Thyroid gland (tissue), 4 donors: Measurements from ENCODE around the gene LRMDA. TPM values are rescaled to one million over a fixed set of nuclear protein-coding genes. Genes with fewer than 3 reads are reported as not detected.

Source experiments
- DNase-seq, 2 donors: peaks; one replicate each; pipeline ENCODE4 v3.0.0-alpha.2; 2019
- H3K27ac ChIP-seq, 3 donors: fragments of 200-600 bp; sonication (generic); 1 replicate in 2 of 3; 2 replicates in 1 of 3; pipeline ENCODE4 v1.5.1; 2016 to 2019; ENCODE audit warnings: mild to moderate bottlenecking in 1 of 3, moderate library complexity in 1 of 3
- H3K27me3 ChIP-seq: fragments of 200-600 bp; sonication (generic); one replicate; pipeline ENCODE4 v1.5.1; 2019
- H3K36me3 ChIP-seq, 2 donors: fragments of 200-600 bp; sonication (generic); one replicate each; pipeline ENCODE4 v1.5.1; 2016 to 2019
- H3K4me1 ChIP-seq, 2 donors: fragments of 200-600 bp; sonication (generic); one replicate each; pipeline ENCODE4 v1.5.1; 2017 to 2019
- H3K4me3 ChIP-seq, 3 donors: fragments of 200-600 bp; sonication (generic); replicated peaks in 1 of 3; 1 replicate in 2 of 3; 2 replicates in 1 of 3; pipeline ENCODE4 v1.5.1; 2016; ENCODE audit warnings: mild to moderate bottlenecking in 1 of 3
- H3K9me3 ChIP-seq: fragments of 200-600 bp; sonication (generic); one replicate; pipeline ENCODE4 v1.5.1; 2017
- POLR2A ChIP-seq, 2 donors: fragments of 450-650 bp; IDR thresholded peaks; one replicate each; pipeline ENCODE4 v1.6.1; 2017; ENCODE audit warnings: antibody characterized with exemption in 2 of 2, mild to moderate bottlenecking in 2 of 2, moderate library complexity in 1 of 2
- WGBS, 2 donors: methylation state at CpG; one replicate each; pipeline ENCODE4 v1.1.5; 2017; 5-methylcytosine and 5-hydroxymethylcytosine counted together
- intact Hi-C: fragments of 100-400 bp; cut with DNase I; formaldehyde crosslinking; loops from one replicate; pipeline ENCODE4 v1.15.1; 2023
- total RNA-seq, 4 donors: library from RNA; depleted of rRNA; stranded (reverse); fragments of >200 nt; gene quantifications; one replicate each; pipeline ENCODE4 v1.2.3, GENCODE V29; 2016
- TF ChIP-seq, protein P1 (sequence below), 6 experiments: fragments of 200-600 bp in 3 of 6; fragments of 450-650 bp in 3 of 6; sonication (generic) in 3 of 6; IDR thresholded peaks; one replicate each; pipeline ENCODE4 v1.5.1; 2016 to 2019; ENCODE audit warnings: antibody characterized with exemption in 6 of 6, mild to moderate bottlenecking in 2 of 6, inconsistent platforms in 1 of 6, moderate library complexity in 1 of 6

The LRMDA gene
- total RNA-seq, 4 donors from 2014 or later = 16.5 to 31.7 (median 23.2) TPM

DNA sequence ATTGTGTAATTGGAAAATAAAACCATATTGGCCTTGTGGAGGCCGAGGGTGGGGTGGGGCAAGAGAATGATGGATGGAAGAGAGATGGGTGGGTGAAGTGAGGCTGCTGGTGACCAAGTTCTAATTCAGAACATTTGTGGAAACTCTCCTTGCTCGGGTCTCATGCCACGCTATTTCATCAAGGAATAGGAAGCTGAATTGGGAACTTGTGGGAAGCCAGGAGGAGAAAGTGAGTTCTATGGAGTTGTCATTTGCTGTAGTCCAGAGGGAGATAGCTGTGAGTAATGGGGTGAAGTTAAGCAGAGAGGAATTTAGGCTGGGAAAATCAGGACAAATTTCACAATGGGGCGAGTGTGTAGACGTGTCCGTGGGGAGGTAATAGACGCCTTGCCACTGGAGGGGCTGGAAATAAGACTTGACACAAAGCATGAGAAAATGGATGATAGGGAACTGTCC is 339.2 kb downstream of the LRMDA start:
- intact Hi-C loops = no loop called here
- Histone ChIP-seq H3K27ac (no peak overlapping the region), H3K4me3 (no peak overlapping the region), H3K4me1 (peaks cover 3 to 25% of the 10 kb centered on the region in 2 donors), H3K27me3 (no peaks in the 10 kb centered on the region), H3K9me3 (no peaks in the 10 kb centered on the region), H3K36me3 (no peaks in the 10 kb centered on the region)
- TF ChIP-seq, protein P1, sequence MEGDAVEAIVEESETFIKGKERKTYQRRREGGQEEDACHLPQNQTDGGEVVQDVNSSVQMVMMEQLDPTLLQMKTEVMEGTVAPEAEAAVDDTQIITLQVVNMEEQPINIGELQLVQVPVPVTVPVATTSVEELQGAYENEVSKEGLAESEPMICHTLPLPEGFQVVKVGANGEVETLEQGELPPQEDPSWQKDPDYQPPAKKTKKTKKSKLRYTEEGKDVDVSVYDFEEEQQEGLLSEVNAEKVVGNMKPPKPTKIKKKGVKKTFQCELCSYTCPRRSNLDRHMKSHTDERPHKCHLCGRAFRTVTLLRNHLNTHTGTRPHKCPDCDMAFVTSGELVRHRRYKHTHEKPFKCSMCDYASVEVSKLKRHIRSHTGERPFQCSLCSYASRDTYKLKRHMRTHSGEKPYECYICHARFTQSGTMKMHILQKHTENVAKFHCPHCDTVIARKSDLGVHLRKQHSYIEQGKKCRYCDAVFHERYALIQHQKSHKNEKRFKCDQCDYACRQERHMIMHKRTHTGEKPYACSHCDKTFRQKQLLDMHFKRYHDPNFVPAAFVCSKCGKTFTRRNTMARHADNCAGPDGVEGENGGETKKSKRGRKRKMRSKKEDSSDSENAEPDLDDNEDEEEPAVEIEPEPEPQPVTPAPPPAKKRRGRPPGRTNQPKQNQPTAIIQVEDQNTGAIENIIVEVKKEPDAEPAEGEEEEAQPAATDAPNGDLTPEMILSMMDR (IDR thresholded peaks at IDR 0.05) = no peak
- TF ChIP-seq POLR2A (IDR thresholded peaks at IDR 0.05) = no peak
- DNase-seq = no peak
- 75 to 79% methylated on average over 7 of the region's 7 CpGs for WGBS, 2 donors

DNA sequence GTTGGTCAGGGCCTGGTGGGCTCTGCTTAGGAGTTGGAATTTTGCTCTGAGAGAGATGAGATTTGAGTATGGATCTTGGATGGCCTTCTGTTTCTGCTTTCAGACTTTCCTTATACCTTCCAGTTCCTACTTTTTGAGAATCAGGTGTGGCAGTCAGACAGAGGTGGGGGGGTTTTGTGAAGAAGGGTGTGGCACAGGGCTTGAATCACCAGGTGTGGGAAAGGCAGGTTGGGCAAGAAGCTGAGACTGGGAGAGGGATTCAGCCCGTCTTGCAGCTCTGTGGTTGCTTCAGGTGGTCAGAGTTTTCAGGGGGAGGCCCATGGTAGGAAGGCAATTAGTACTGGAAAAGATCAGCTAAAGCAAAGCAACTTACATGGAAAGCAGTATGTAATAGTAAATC is 340.2 kb downstream of the LRMDA start:
- Histone ChIP-seq H3K4me1 (peaks cover 3 to 25% of the 10 kb centered on the region in 2 donors), H3K27me3 (no peaks in the 10 kb centered on the region), H3K27ac (peak overlapping the region in 2 of 3 donors; percentile 47 to 62), H3K9me3 (no peaks in the 10 kb centered on the region), H3K4me3 (no peak overlapping the region), H3K36me3 (no peaks in the 10 kb centered on the region)
- intact Hi-C loops = no loop called here
- TF ChIP-seq POLR2A (IDR thresholded peaks at IDR 0.05) = no peak
- TF ChIP-seq, protein P1 (IDR thresholded peaks at IDR 0.05) = no peak
- DNase-seq = no peak
- WGBS, 2 donors = 83 to 84% methylated on average over 1 of the region's 1 CpG

DNA sequence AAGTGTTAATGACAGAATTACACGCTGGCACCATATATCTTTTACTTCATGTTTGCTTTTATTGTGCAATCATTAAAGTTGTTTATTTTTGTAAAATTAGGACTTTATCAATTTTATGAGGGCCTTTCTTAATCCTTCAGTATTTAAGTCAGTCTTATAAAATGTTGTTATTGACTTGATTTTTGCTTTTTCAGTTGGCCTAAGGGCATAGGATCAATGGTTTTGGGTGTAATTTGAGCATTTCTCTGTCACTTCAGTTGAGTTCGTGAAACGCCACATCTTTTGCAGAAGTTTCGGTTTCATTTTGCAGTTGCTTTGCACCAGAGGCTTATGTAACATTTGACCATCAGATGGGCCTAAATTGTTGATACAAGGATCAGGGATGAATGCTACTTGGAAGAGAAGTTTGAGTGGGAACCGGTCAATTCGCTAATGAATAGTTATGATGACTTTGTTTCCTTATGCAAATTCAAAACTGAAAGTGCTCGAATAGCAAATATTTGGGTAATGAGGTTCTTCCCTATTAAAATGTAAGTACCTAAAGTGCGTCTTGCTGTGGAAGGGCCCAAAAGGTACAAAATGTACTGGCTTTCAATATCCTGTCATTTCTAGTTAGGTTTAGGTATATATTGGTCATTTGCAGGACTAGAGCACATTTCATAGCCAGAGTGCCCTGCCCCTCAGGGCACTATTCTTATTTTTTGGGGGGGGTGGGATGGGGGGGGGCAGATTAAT is 340.9 kb downstream of the LRMDA start:
- TF ChIP-seq, protein P1 (IDR thresholded peaks at IDR 0.05) = no peak
- no peak for TF ChIP-seq POLR2A (IDR thresholded peaks at IDR 0.05)
- DNase-seq = no peak
- H3K36me3 ChIP-seq = no peaks in the 10 kb centered on the region
- H3K4me3 ChIP-seq = no peak overlapping the region
- peaks cover 3 to 25% of the 10 kb centered on the region in 2 donors for H3K4me1 ChIP-seq
- 71 to 74% methylated on average over 8 of the region's 8 CpGs for WGBS, 2 donors
- H3K9me3 ChIP-seq = no peaks in the 10 kb centered on the region
- no peaks in the 10 kb centered on the region for H3K27me3 ChIP-seq
- H3K27ac ChIP-seq = peak overlapping the region in 2 of 3 donors; percentile 47 to 62
- intact Hi-C loops = no loop called here

DNA sequence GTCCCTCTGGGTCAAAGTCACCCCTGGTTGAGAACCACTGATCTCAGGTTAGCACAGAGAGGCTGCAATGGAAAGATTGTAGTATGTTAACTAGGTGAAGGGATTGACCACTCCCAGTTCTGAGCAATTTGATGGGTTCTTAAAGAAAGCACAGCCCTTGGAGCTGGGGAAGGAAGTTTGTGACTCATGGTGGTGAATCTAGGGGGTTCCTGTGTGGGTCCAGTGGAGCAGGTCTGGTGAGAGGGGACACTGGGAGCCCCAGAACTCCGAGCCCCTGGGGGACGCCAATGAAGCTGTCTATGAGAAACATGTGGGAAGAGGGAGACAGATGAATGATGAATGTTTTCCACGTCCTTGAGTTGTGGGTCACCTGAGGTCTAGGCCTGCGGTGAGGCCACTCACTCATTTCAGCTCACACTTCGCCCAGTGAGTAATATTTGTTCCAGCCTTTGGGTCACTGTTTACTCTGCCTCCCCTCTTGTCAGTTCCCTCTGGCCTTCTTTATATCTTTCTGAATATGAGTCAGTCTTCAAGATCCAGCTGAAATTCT is 341.9 kb downstream of the LRMDA start:
- H3K4me3 ChIP-seq = no peak overlapping the region
- H3K36me3 ChIP-seq = no peaks in the 10 kb centered on the region
- DNase-seq = no peak
- no peaks in the 10 kb centered on the region for H3K9me3 ChIP-seq
- peak overlapping the region in 2 of 3 donors; percentile 47 to 62 for H3K27ac ChIP-seq
- H3K27me3 ChIP-seq = no peaks in the 10 kb centered on the region
- intact Hi-C loops = no loop called here
- TF ChIP-seq, protein P1 (IDR thresholded peaks at IDR 0.05) = no peak
- no peak for TF ChIP-seq POLR2A (IDR thresholded peaks at IDR 0.05)
- 81 to 87% methylated on average over 5 of the region's 5 CpGs for WGBS, 2 donors
- H3K4me1 ChIP-seq = peaks cover 3 to 25% of the 10 kb centered on the region in 2 donors
